Caki2 (cell line): ENCODE results near the gene EFNA2. TPM values are rescaled to one million over a fixed set of nuclear protein-coding genes. Genes with fewer than 3 reads are reported as not detected.

ENCODE experiments used
- DNase-seq: peaks from one replicate; pipeline ENCODE4 v3.0.0-alpha.2; 2015; ENCODE audit warnings: low read depth
- in situ Hi-C: cut with HindIII; loops from 2 replicates; pipeline ENCODE4 v1.10.0; 2016; ENCODE audit warnings: low sequenced_read_pairs, low pct_unique_long_range_greater_than_20kb, mixed read lengths
- total RNA-seq: library from RNA; depleted of rRNA; stranded (reverse); fragments of >200 nt; shearing (Covaris generic); gene quantifications from 2 replicates; pipeline ENCODE4 v1.2.3, GENCODE V29; 2014; ENCODE audit warnings: low replicate concordance

EFNA2 gene
- total RNA-seq, 1 experiment from 2014 or later, result not detected

DNA sequence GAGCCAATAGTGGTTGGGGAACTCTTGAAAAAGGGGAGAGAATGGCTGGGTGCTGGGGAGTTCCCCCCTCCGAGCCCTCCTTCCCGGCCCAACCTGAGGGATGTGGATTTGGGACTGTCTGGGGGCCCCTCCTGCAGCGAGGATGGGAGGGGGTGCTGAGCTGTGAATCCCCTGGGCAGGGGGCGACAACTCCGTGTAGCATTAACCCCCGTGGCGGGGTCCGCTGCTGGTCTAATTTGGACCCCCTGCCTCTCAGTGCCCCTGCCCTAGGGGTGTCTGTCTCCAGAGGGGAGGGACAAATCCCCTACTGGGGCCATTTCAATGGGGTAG lies 27.5 kb upstream of the EFNA2 start:
- in situ Hi-C loops, result no loop called here
- no peak for DNase-seq

GRCh38 chr19:1258707-1259205 lies 26.9 kb upstream of the EFNA2 start:
- in situ Hi-C loops, result no loop called here
- no peak for DNase-seq

GRCh38 chr19:1259206-1259875 lies 26.3 kb upstream of the EFNA2 start:
- DNase-seq, result peak; percentile 59
- in situ Hi-C loops, result no loop called here

DNA sequence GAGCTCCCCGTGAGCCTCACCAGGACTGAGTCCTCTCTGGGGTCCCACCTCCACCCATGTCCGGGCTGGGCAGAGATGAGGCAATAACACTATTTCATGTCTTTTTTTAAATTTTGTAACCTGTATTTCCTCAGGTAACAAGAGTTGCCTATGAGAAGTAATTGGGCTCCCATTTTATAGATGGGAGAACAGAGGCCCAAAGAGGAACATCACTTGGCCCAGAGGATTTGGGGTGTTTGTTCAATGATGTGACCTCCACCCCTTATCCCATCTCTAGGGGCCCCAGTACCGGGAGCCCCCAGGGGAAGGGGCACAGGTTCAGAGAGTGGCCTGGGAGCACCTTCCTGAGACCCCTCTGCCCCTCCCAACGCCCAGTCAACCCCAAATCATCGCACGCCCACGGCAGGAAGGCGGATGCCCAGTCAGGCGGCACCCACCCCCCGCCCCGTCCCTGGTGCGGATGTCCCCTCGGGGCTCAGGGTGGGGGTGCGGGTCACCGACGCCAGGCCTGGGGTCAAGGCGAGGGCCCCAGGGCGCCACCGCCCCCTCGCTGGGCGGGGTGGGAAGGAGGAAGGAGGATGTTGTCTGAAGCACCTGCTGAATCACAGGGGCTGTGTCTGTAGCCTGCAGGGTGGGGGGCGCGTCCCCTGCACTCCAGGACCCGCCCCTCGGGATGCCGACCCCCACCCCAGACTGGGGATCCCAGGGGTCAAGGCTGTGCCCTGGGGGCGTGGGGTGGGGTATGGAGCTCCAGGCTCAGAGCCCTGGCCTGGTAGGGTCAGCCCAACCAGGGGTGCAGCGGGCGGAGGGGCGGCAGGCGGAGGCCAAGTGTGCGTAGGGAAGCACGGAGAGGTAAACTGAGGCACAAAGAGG lies 25.6 kb upstream of the EFNA2 start:
- peak; percentile 23 for DNase-seq
- in situ Hi-C loops, result no loop called here

- peak; percentile 85 for DNase-seq
- in situ Hi-C loops, result no loop called here
Observed at GRCh38 chr19:1260749-1261537, 24.7 kb upstream of the EFNA2 start.

DNA sequence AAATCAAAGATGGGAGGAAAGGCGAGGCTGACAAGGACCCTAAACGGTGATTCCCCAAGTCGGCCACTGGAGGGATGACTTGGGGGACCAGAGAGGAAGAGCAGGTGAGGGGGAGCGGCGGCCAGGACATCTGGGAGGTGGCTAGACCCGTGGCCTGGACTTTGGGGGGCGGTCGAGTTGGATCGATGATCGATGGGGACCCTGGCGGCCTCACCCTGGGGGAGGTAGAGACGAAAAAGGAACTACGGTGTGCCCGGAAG lies 24.2 kb upstream of the EFNA2 start:
- in situ Hi-C loops, result no loop called here
- no peak for DNase-seq

DNA sequence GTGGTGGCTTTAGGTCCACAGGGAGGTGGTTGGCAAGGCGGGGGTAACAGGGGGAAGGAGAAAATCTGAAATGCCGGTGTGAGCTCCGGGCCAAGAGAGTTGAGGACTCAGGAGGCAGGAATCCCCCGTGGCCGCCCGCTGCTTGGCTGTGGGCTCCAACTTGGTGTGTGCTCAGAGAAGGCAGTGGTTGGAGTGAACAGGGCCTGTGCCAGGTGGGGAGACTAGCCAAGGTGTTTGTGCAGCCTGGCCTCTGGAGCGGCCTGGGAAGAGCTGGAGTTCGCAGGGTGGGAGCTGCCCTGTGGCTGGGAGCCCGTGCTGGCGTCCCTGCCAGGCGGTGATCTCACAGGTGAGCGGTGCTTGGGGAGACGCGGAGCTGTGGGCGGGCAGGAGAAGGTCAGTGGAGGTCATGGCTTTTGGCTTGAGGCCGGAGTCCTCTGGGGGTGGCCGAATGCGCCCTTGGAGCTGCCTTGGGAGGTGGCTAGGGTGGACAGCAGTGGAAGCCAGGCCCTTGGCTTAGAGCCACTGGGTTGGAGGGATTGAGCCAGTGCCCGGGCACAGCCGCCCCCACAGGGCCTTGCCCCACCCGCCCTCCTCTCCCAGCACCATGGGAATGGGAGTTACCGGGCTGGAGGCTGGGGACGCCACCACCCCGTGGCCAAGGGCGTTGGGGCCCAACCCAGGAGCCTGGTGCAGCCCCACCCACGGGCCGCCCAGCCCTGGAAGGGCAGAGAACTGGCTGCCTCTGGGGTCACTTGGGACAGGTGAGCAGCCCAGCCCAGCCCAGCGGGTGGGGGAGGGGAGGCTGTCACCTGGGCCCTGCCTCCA lies 23.7 kb upstream of the EFNA2 start:
- peak; percentile 54 for DNase-seq
- in situ Hi-C loops, result no loop called here

- DNase-seq, result no peak
- in situ Hi-C loops, result no loop called here
Observed at GRCh38 chr19:1262623-1263123, 23.0 kb upstream of the EFNA2 start.

DNA sequence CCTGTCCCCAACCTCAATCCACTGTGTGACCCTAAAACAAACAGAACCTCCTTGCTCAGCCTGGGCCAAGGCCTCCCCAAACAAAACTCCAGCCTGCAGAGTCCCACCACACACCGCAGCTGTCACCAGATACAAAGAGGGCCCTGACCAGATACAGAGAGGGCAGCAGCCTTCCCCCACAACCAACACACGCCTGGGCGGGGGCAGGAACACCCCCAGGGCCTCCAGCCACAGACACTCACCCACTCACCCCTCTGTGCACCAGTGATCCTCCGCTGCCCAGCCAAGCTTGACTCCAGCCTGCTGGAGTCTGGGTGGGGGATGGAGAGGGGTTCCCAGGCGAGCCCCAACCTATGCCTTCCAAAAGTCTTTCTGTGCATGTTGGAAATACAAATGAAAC lies 22.5 kb upstream of the EFNA2 start:
- in situ Hi-C loops, result no loop called here
- no peak for DNase-seq

- in situ Hi-C loops, result no loop called here
- DNase-seq, result peak; percentile 79
Observed at GRCh38 chr19:1264801-1265614, 20.7 kb upstream of the EFNA2 start.

- peak; percentile 54 for DNase-seq
- in situ Hi-C loops, result no loop called here
Observed at GRCh38 chr19:1265615-1266128, 20.0 kb upstream of the EFNA2 start.

GRCh38 chr19:1266129-1266915 lies 19.4 kb upstream of the EFNA2 start:
- in situ Hi-C loops, result no loop called here
- peak; percentile 86 for DNase-seq

- no peak for DNase-seq
Observed at GRCh38 chr19:1266916-1267476, 18.7 kb upstream of the EFNA2 start.

DNA sequence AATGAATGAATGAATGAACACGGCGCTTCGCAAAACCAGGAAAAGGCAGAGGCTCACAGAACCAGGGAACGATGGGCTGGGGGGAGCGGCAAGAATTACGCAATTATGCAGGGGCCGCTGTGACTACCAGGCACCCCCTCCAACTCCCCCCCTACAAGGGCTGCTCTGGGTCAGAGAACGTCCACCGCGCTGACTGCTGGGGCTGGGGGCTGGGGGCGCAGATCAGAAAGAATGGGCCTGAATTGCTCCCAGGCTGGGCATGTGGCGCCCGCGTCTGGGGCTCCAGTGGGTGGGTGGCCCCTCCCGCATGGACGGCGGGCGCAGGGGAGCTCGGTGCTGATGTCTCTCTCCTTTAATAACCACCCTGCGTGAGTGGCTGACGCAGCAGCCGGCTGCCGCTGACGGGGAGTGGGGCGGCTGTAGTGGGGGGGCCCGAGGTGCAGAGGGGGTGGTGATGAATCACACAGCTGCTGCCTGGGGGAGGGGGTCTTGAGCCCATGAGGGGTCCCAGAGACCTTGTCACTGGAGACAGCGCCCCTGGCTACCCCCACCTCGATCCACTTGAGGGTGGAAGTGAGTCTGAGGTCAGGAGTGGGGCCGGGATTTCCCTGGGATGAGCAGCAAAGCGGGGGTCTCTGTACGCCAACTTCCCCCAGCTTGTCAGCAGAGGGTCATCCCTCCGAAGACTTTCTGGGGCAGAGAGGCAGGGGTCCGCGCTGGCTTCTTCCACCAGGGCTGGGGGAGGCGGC lies 18.0 kb upstream of the EFNA2 start:
- in situ Hi-C loops, result no loop called here
- no peak for DNase-seq

More at GRCh38 chr19:1266916-1267476, 18.7 kb upstream of the EFNA2 start:
- in situ Hi-C loops, result no loop called here

DNA sequence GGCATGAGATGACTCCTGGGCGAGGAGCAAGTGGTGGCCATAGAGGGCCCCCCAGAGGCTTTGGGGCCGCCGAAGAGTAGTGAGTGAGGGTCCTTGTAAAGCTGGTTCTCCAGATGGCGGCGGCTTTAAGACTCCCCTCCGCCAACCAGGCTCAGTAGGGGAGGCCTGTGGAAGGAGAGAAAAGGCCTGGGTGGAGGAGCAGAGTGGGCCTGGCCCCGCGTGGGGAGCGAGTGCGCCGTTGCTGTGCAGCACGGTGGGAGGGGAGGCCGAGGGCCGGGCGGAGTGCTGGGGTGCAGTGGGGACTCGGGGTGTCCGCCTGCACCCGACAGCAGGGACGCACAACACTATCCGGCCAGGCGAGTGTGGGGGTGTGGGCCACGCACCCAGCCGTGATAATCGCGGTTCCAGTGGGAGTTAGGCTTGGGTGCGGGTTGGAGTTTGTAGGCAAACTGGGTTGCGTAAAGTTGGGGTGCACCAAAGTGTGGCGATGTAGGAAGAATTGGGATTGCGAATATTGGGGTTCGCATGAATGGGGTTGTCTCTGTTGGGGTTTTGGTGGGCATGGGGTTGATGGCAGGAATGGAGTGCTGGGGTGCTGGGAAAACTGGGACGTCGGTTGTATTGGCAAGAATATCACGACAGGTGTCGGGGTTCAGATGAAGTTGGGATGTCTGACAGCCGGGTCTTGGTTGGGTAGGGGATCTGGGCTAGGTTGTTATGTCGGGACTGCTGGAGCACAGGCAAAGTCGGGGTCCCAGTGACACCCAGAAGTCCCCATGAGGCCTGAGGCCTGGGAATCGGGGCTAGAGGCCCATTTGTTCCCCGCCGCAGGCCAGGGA lies 17.2 kb upstream of the EFNA2 start:
- DNase-seq, result no peak
- in situ Hi-C loops, result no loop called here
